ENCODE measurements around the gene TMEM42.

DNA sequence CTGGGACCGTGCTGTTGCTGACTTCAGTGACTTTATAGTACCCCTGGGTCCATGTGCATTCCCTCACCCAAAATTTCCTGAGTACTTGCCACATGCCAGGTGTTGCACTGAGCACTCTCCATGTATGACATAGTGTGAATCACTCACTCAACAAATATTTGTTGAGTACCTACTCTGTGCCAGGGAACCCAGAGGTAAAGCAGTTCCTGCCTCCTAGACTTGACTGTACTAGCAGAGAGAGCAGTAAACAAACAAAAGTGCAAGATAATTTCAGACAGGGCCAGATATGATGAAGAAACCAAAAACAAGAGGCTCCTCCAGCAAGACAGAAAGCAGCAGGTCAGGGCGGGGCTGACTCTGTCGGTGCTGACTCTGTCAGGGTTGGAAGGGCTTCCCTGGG lies 24.8 kb downstream of the TMEM42 start:
- TF ChIP-seq POLR2A (IDR thresholded peaks at IDR 0.05): no peak
- TF ChIP-seq, protein P1, sequence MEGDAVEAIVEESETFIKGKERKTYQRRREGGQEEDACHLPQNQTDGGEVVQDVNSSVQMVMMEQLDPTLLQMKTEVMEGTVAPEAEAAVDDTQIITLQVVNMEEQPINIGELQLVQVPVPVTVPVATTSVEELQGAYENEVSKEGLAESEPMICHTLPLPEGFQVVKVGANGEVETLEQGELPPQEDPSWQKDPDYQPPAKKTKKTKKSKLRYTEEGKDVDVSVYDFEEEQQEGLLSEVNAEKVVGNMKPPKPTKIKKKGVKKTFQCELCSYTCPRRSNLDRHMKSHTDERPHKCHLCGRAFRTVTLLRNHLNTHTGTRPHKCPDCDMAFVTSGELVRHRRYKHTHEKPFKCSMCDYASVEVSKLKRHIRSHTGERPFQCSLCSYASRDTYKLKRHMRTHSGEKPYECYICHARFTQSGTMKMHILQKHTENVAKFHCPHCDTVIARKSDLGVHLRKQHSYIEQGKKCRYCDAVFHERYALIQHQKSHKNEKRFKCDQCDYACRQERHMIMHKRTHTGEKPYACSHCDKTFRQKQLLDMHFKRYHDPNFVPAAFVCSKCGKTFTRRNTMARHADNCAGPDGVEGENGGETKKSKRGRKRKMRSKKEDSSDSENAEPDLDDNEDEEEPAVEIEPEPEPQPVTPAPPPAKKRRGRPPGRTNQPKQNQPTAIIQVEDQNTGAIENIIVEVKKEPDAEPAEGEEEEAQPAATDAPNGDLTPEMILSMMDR (IDR thresholded peaks at IDR 0.05): no peak

Data from esophagus squamous epithelium (tissue), 4 donors.